ENCODE measurements around the gene TM9SF4. TPM values are rescaled to one million over a fixed set of nuclear protein-coding genes. Genes with fewer than 3 reads are reported as not detected.
A peak's percentile ranks its signal among the peaks of the same experiment; 100 is the strongest.

TM9SF4 gene
- total RNA-seq, 1 experiment from 2014 or later: 54.4 TPM

GRCh38 chr20:32164984-32165735 is 55.6 kb downstream of the TM9SF4 start:
- ChIA-PET POLR2A (ENCODE audit: low non-redundant PET) (no interaction called here), CTCF (no interaction called here)
- no peak overlapping the region for H3K4me3 ChIP-seq (ENCODE audit: low read depth, low read length, poor library complexity, severe bottlenecking)
- BruUV-seq (replicated peaks): no TSS peak
- peaks cover 9% of the 10 kb centered on the region for H3K4me1 ChIP-seq (ENCODE audit: insufficient read depth, low read length, poor library complexity, severe bottlenecking)
- H3K9me3 ChIP-seq (ENCODE audit: low read depth, low read length, poor library complexity, severe bottlenecking): no peaks in the 10 kb centered on the region
- peaks cover 46% of the 10 kb centered on the region for H3K36me3 ChIP-seq (ENCODE audit: insufficient read depth, low read length, poor library complexity, severe bottlenecking)
- no peak overlapping the region for H3K27ac ChIP-seq (ENCODE audit: low read depth, low read length, poor library complexity, severe bottlenecking)
- TF ChIP-seq EZH2 (IDR thresholded peaks at IDR 0.05; ENCODE audit: borderline replicate concordance, low read depth, low read length, poor library complexity, severe bottlenecking) (no peak), CTCF (conservative IDR thresholded peaks at IDR 0.05; ENCODE audit: low read depth, low read length) (no peak)
- intact Hi-C loops (cut with micrococcal nuclease; ENCODE audit: unreplicated experiment): no loop called here
- no peaks in the 10 kb centered on the region for H3K27me3 ChIP-seq (replicated peaks; ENCODE audit: insufficient read depth, low read depth, low read length, poor library complexity)
- no peak for DNase-seq (ENCODE audit: low spot score)

- intact Hi-C loops (cut with micrococcal nuclease; ENCODE audit: unreplicated experiment): no loop called here
- POLR2A ChIA-PET (ENCODE audit: low non-redundant PET): no interaction called here
These were observed 56.5 kb downstream of the TM9SF4 start for GRCh38 chr20:32165836-32166545.

GRCh38 chr20:32167552-32167951 is 58.0 kb downstream of the TM9SF4 start:
- ChIA-PET CTCF (no interaction called here), POLR2A (ENCODE audit: low non-redundant PET) (no interaction called here)
- Histone ChIP-seq H3K4me1 (ENCODE audit: insufficient read depth, low read length, poor library complexity, severe bottlenecking) (peaks cover 9% of the 10 kb centered on the region), H3K9me3 (ENCODE audit: low read depth, low read length, poor library complexity, severe bottlenecking) (no peaks in the 10 kb centered on the region), H3K27ac (ENCODE audit: low read depth, low read length, poor library complexity, severe bottlenecking) (no peak overlapping the region), H3K36me3 (ENCODE audit: insufficient read depth, low read length, poor library complexity, severe bottlenecking) (peaks cover 29% of the 10 kb centered on the region), H3K4me3 (ENCODE audit: low read depth, low read length, poor library complexity, severe bottlenecking) (no peak overlapping the region), H3K27me3 (replicated peaks; ENCODE audit: insufficient read depth, low read depth, low read length, poor library complexity) (no peaks in the 10 kb centered on the region)
- no peak for DNase-seq (ENCODE audit: low spot score)
- intact Hi-C loops (cut with micrococcal nuclease; ENCODE audit: unreplicated experiment): no loop called here
- TF ChIP-seq EZH2 (IDR thresholded peaks at IDR 0.05; ENCODE audit: borderline replicate concordance, low read depth, low read length, poor library complexity, severe bottlenecking) (no peak), CTCF (conservative IDR thresholded peaks at IDR 0.05; ENCODE audit: low read depth, low read length) (no peak)
- no TSS peak for BruUV-seq (replicated peaks)

More at GRCh38 chr20:32165836-32166545, 56.5 kb downstream of the TM9SF4 start:
- Histone ChIP-seq H3K27ac (ENCODE audit: low read depth, low read length, poor library complexity, severe bottlenecking) (no peak overlapping the region), H3K9me3 (ENCODE audit: low read depth, low read length, poor library complexity, severe bottlenecking) (no peaks in the 10 kb centered on the region), H3K27me3 (replicated peaks; ENCODE audit: insufficient read depth, low read depth, low read length, poor library complexity) (no peaks in the 10 kb centered on the region), H3K4me3 (ENCODE audit: low read depth, low read length, poor library complexity, severe bottlenecking) (no peak overlapping the region), H3K36me3 (ENCODE audit: insufficient read depth, low read length, poor library complexity, severe bottlenecking) (peaks cover 44% of the 10 kb centered on the region), H3K4me1 (ENCODE audit: insufficient read depth, low read length, poor library complexity, severe bottlenecking) (peaks cover 9% of the 10 kb centered on the region)
- DNase-seq (ENCODE audit: low spot score): no peak
- no peak for TF ChIP-seq EZH2 (IDR thresholded peaks at IDR 0.05; ENCODE audit: borderline replicate concordance, low read depth, low read length, poor library complexity, severe bottlenecking)
- TF ChIP-seq CTCF (conservative IDR thresholded peaks at IDR 0.05; ENCODE audit: low read depth, low read length): no peak
- CTCF ChIA-PET: no interaction called here
- TSS peak; percentile 29 for BruUV-seq (replicated peaks)

All from A673 (cell line).